ENCODE results near the gene NCKAP5.

Gene NCKAP5

DNA sequence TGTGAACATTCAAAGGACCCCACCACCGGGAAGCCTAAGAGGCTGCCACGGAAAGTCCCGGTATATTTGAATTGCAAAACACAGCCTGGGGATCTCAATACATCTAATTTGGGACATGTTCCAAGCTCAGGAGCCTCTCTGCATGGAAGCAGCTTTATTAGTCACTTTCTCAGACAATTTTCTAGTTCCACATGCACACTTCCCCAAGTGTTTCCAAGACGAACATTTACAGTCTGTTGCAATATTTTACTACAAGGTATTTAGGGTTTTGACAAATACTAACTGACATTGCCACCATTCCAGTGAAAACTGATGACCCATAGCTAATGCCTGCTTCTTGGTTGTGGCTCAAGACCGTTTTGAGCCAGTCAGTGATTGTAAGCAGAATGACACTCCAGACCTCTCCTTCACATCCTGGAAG lies 145.3 kb downstream of the NCKAP5 start:
- DNase-seq (ENCODE audit: low spot score) = no peak

DNA sequence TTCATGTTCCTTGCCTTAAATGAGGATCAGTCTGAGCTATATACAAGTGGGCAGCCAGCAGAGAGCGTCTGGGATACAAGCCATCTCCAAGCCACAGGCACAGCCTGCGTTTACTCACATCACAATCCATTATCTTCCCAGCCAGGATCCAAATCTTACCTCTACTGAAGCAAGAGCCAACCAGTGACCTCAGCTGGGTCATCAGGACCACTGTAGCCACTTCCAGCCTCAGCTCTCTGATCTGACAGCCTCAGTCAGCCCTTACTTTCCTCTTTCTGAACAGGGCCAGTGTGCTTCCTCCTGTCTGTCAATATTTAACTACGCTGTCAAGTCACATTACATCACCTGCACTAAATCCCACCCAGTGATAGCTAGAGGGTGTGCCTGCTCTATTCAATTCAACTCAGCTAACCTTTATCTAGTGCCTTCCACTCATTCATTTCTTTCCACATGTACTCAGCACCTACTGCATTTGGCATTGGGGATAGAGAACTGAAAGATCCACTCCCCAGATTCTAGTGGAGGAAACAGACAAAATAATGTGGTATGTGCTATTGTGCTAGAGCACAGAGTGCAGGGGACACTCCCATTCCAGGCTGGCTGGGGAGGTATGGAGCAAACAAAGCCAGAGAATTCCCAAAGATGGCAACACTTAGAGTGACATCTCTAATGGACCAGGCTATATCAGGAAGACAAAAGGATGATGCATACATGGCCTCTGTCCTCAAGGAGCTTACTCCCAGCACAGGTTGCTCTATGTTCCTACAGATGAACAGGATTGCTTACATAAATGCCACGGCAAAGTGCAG lies 146.5 kb downstream of the NCKAP5 start:
- DNase-seq (ENCODE audit: low spot score) = no peak

DNA sequence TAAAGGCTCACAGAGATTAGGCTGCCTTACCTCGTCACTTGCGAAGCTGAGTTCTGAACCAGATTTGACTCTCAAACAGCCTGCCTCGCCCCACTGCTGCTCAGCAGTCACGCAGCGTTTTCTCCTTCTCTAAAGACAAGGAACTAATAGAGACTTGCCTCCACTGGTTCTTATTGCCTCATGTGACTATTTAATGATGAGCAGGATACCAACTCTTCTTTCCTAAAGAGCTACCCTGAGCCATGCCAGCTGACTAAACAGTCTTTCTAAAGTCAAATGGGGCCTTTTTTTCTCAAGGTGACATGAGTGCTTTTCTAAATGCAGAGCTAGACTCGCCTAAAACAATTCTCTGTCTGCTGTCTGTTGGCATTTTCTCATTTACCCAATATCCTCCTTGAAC lies 147.5 kb downstream of the NCKAP5 start:
- DNase-seq (ENCODE audit: low spot score) = no peak

DNA sequence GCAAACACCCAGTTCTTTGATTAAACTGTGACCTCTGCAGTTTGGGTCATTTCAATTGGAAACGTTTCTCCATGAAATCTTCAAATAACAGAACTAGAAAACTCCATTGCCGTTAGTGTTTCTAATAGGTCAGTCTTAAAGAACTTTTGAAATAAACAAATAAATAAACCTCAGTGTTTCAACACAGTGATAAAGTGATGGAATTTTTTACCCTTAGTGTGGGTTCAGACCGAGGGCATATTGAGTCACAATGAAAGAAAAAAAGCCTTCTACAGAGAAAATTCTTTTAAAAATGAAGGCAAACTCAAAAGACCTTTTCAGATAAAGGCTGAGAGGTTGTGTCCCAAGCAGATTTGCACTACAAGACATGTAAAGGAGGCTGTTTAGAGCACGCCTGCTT lies 149.6 kb downstream of the NCKAP5 start:
- DNase-seq (ENCODE audit: low spot score) = no peak

DNA sequence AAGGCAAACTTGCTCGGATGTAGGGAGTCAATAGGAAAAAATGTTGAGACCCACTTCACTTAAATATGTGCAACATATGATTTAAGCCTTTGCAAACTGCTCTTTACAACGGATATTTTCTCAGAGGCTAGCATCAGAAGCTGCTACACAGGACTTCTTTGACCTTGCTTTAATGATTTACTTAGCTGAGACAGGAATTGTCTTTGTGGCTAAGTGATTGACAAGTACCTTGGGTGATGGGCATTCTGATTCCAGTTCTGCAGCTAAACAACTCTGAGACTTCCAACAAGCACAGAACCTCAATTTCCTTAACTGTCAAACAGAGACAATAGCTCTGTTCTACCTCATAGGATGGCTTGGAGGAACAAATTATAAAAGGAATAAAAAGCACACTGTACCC lies 150.2 kb downstream of the NCKAP5 start:
- DNase-seq (ENCODE audit: low spot score) = no peak

DNA sequence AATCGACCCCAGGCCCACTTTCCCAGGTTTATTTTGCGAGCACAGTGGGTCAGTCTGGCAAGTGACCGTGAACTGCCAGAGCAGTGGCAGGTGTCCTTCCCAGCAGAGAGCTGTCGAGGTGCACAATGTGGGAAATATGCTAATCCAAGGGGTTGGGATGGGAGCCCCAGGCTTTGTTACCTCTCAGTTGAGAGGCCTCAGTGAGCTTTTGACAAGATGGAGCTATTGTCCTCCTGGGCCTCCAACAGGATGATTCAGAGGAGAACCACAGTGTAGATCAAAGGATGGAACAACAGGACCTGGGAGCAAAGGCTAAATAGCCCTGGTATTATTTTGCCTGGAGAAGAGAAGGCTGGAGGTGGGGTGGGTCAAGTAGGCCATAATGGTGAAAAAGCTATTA lies 150.8 kb downstream of the NCKAP5 start:
- DNase-seq (ENCODE audit: low spot score) = no peak

DNA sequence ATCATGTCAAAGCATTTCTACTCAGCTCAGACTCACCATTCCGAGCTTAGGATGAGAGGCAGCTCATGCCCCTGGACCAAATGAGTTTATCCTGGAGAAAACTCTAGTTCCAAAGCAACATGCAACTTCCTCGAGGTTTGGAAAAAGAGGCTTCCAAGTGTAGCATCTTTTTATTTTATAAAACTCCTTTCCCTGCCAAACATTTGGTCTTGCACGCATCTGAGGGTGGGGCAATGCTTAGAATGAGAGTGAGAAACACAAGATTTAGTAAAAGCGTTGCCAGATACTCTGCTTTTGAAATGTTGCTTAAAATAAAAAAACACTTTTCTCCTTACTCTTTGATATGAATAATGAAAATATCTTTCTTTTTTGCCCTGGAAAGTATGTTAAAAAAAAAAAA lies 151.5 kb downstream of the NCKAP5 start:
- DNase-seq (ENCODE audit: low spot score) = no peak

DNA sequence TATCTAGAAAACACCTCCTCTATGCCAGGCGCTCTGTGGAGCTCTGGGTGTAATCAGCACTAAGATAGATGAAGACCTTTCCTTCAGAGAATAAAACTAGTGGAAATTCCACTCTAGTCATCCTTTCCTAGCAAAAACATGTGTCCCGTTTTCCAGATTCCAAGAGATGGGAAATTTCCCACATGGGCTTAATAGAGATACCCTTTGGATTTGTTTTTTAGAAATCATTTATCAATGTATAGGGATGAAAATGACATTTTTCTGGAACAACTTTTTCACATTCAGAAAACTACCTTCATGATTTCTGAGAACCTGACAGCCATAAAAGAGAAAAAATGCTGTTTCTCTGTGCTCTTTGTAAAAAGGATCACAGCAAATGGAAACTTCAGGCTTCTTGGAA lies 152.1 kb downstream of the NCKAP5 start:
- DNase-seq (ENCODE audit: low spot score) = no peak

DNA sequence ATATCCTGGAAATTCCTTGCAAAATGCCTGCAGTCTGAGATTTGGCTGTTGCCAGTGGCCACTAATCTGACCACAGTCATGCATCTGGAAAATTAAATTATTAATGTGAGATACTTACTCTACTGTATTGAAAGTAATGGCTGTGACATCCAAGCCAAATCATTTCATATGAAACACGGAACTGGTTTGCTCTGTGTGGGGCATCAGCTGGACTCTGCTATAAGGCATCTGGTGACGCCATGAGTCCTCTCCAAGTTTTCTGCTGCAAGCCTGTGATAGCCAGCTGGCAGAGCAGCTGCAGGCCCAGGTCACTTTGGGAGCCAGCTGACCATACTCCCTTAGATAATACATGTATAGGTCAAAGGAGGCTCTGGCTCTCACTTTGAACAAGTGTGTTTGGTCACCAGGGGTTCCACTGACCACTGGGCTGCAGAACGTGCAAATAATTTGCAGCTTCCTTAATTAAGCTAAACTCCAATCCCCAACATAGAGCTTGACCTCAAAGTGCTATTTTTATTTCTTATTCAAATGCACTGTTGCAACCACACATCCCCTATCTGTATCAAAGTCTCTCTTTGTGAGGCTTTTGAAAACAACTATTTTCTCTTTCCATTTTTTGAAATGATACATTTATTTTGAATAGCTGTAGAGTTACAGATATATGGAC lies 152.9 kb downstream of the NCKAP5 start:
- no peak for DNase-seq (ENCODE audit: low spot score)

DNA sequence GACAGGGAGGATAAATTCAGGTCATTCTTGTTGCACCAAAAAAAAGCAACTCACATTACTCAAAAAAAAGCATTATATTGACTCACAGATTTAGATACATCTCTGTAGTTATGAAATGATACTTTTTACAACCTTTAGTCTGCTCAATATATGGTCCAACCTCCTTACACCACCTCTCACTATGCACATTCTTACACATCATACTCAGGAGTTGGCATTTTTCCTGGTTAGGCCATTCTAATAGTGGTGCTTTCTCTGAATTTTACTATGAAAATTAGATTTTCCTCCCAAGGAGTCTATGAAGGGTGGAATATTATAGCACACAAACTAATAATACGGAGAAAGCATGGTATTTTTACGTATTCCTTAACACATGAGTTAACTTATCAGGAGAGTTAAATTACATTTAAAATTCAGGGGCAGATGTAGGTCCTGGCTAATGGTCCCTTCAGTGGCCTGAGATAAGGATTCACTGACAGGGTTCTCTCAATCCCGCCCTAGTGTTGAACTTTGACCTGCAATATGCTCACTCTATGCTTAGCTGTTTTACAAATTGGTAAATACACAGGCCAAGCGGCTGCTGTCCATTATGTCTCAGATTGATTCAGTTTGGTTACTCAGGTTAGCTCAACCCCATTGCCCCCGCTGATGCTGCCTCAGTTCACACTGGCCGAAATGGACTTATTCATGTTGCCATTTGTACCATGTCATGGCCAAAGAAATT lies 153.6 kb downstream of the NCKAP5 start:
- DNase-seq (ENCODE audit: low spot score) = no peak

DNA sequence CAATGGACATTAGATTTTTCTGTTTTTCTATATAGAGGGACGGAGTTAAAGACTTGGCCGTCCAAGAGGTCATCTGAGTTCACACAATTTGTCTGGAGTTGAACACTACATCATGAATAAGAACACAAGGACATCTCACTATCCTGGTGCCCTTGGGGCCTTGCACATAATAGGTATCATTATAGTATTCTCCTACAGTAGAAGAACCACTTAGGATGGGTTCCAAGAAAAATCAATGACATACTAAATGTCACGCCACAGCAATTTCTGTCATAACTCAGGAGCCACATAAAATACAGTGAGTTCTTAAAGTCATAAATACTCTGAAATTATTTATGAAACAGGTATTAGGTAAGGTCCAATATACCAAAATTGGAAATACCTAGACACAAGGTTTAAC lies 154.4 kb downstream of the NCKAP5 start:
- DNase-seq (ENCODE audit: low spot score) = no peak

DNA sequence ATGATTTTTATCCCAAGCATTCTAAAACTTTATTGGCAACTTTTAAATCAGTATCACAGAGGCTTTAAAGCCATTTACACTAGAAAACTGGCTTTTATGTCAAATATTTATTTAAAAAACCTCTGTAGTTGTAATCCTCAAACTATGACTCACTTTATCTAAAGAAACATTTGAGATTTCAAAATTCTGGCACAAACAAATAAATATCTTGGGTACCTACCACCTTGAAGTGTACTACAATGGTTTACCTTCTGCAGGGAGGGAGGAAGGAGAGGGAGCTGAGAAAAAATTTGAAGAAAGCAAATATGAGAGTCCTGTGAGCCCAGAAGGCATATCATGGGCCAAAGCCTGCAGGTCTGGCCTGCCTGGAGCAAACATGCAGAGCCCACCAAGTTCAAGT lies 155.6 kb downstream of the NCKAP5 start:
- no peak for DNase-seq (ENCODE audit: low spot score)

DNA sequence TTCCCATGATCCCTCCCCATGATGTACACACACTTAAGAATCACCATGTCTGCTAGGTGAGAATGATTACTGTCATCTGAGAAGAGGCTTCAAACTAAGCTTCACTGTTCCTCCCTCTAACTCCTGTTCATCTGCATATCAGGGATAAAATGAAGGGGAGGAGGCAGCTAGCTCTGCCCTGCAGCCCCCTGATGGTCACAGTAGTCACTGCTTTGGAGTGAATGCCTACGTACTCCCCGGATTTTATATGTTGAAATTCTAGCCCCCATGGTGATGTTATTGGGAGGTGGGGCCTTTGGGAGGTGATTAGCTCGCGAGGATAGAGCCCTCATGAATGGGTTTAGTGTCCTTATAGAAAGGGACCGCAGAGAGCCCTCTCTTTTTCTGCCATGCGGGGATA lies 156.4 kb downstream of the NCKAP5 start:
- no peak for DNase-seq (ENCODE audit: low spot score)

DNA sequence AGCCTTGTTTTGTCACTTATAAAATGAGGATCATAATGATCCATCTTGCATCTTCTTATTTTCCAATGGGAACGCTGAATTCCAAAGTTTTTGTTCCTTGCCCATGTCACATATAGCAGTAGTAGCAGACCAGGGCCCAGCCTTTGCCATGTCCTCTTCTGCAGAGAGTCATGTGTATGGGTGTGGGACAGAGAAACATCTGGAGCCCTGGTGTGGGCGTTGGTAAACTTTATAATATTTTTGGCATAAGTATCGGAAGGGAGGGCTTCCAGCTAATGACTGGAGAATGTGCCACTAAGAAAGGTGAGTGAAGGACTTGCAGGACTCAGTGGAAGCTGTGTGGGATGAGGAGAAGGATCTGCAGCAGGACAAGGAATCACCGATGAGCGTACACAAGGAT lies 157.2 kb downstream of the NCKAP5 start:
- no peak for DNase-seq (ENCODE audit: low spot score)

DNA sequence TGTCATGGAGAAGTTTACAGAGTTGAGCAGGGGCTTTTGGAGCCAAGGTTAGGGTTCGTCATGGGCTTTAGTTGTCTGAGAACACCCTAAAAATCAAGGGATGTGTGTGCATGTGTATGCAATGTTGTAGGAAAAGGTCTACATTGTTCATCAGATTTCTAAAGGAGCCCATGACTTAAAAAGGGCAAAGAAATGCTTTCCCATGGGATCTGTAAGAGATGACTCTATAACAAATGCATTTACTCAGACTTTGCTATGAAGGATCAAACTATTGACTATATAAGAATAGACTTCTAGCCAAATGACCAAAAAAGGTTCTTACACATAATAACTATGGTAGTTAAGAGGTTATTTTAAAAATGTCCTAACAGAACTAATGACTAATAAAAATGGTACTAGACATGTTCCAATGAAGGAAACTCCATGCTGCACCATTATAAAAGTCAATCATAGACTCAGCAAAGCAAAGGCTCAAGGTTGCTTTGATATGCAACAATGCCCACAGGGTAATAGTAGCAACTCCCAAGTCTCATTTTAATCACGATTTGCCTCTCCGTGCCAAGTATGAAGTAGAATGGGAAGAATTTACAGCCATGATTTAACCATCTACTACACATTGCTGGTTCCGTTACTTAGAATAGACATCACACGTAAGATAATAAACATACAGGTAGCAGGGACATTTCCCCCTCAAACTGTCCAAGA lies 158.5 kb downstream of the NCKAP5 start:
- DNase-seq (ENCODE audit: low spot score) = no peak

DNA sequence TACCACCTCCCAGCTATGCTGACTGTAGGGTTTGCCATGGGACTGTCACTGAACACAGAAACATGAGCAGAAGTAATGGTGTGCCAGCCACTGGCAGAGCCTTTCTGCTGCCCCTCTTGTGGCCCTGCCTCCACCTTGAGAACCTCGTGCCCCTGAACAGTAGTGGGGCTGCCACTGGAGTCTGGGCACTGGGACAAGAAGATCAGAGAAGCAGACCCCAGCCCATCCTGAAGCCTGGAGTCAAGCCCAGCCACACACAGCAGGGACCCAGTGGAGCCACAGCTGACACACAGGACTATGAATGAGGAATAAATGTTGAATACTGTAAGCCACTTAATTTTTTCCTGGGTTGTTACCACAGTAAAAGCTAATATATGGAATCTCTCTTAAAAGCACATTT lies 159.6 kb downstream of the NCKAP5 start:
- DNase-seq (ENCODE audit: low spot score) = no peak

DNA sequence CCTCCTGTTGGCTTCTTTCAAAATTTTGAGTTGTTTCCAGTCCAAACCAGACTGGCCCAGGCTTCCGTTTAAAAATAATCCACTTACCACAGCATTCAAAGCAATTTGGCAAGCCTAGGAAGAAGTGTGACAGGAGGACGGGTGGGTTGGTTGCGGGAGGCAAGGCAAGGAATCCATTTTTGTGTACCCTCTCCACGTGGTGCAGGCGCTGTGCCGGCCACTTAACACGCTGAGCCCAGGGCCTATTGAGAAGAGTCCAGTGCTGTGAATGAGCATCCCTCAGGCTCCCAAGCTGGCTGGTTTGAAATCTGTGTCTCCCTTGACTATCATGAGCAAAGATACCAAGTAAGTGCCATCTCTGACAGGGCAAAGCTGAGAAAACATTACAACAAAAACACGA lies 160.9 kb downstream of the NCKAP5 start:
- no peak for DNase-seq (ENCODE audit: low spot score)

DNA sequence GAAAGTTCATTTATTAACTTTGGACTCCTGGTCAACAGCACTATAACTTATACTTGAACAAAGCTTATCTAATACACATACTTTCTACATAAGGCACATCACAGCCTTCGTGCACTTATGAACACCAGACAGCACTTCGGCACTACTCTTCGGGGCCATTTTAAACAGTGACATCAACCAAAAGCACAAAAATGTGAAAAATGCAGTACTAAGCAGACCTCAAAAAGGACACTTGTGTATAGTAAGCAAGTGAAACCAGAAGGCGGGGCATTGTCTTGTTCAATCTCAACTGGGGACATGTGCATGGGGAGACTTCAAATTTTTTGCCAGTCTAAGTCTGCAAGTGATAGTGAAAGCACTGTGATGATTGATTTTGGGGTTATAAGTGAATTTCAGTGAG lies 163.0 kb downstream of the NCKAP5 start:
- no peak for DNase-seq (ENCODE audit: low spot score)

DNA sequence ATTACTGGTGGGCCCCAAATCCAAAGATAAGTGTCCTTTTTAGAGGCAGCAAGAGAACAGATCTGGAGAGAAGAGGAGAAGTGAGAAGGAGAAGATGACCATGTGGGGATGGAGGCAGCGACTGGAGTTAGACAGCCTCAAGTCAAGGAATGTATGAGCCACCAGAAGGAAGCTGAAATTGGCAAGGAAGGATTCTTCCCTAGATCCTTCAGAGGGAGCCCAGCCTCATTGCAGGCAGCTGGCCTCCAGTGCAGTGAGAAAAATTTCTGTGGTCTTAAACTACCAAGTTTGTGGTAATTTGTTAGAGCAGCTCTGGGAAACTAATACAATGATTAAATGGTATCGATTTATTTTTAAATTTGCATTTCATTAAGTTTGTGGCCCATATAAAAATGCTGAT lies 167.9 kb downstream of the NCKAP5 start:
- DNase-seq (ENCODE audit: low spot score) = no peak

DNA sequence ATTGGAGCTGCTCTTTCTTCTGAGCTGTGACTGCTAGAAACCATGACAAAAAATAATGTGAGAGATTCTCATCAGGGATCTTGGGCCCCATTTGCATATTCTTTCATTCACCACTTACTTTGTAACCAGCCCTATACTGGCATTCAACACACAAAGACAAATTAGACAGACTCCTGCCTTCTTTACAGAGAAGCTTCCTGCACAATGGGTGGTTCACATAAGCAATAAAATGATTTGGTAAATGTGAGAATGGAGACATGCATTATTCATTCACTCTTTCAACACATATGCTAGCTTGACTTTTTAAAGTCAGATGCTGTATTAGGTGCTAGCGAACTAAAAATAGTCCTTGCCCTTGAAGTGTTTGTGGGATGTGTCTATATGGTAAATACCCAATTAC lies 174.4 kb downstream of the NCKAP5 start:
- DNase-seq (ENCODE audit: low spot score) = no peak

DNA sequence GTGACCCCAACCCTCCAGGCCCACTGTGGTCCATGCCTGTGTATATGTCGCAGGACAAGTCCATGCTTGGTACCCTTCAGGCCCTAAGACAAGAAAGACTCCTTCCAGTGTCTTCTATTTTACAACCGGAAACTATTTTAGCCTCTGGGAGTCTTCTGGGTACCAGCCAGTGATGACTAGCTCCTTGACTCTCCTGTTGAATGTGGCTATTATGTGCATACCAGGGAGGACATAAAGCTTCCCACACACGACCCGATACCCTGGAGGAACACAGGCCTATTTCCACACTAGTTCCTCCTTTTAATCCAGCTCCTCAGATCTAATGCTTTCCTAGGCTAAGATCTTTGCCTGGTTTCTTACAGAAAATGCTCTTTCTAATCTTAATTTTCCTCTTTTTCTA lies 178.1 kb downstream of the NCKAP5 start:
- no peak for DNase-seq (ENCODE audit: low spot score)

DNA sequence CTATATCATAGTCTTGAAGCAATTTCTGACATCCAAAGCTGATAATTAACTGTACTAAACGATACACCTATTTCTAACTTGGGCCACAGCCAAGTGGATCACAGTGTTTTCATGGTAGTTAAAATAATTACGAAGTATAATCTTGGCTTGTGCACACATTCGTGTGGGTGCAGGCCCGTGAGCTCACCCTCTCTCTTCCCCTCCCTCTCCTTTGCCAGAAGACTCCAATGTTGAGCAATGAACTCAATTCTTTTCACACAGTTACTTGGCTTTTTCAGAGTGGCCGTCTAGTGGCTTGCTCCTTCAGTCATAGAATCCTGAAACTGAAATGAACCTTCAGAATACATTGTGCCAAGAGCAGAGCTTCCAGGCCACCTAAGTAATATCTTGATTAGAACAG lies 178.7 kb downstream of the NCKAP5 start:
- no peak for DNase-seq (ENCODE audit: low spot score)

DNA sequence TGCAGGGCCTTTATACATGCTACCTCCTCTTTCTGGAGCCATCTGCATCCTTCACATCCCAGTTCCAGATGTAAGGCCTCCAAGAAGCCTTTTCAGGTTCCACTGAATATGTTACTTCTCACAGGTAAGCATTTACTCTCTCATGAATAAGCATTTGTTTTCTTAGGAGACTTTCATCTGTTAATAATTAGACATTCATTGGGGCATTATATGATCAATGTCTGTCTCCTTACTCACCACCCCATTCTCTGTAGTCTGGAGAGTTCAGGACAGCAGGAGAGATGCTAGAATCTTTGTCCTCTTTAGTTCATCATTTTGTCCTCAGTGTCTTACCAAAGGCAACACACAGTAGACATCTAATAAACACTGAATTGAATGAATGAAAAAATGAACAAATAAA lies 185.7 kb downstream of the NCKAP5 start:
- DNase-seq (ENCODE audit: low spot score) = no peak
